HG02885 (cell line): ENCODE measurements around the gene ADAMTS9.

Experiments used
- ATAC-seq: cut with Tn5 transposase; IDR thresholded peaks from one replicate; pipeline ENCODE4 v1.9.1; 2021; ENCODE audit warnings: mild to moderate bottlenecking; ENCODE audit not compliant: unreplicated experiment, poor library complexity

ADAMTS9 gene

GRCh38 chr3:64659617-64659978 lies 28.2 kb downstream of the ADAMTS9 start:
- no peak for ATAC-seq

GRCh38 chr3:64658001-64658400 lies 29.8 kb downstream of the ADAMTS9 start:
- ATAC-seq = no peak

- no peak for ATAC-seq
Observed at GRCh38 chr3:64656544-64656943, 31.3 kb downstream of the ADAMTS9 start.

GRCh38 chr3:64655160-64655559 lies 32.6 kb downstream of the ADAMTS9 start:
- ATAC-seq = no peak

DNA sequence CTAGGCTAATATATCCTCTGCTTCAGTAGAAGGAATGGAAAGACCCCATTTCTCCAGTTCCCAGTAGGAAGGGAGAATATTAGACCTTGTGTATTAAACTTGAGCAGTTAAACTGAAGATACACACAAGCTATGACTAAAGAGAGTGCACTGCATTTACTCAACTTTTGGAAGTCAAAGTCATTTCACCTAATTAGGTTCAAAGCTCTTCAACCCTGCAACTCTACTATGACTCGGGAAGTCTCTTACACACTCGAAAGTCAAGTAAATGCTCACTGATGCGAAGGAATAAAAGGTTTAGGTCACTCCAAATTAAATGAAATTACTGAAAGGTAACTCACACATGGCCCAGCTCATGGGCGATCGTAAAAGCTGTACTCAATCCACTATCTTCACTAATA lies 33.8 kb downstream of the ADAMTS9 start:
- ATAC-seq = no peak

DNA sequence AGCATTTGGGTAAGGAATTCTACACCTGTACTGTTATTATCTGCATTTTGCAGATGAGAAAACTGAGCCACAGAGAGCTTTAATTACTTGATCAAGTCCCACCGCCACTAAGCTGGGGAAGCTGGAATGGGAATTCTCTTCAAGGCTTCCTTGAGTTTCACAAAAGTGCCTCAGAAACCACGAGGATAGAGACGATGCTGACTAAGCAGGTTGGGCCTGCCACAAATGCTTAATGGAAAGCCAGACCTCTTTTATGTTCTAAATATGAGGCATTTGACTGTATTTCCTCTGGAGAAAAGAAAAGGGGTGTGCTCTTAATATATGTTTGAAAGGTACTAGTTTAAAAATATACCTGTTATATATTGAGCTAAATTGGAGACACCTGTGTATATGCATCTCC lies 34.7 kb downstream of the ADAMTS9 start:
- no peak for ATAC-seq

GRCh38 chr3:64651741-64652241 lies 36.0 kb downstream of the ADAMTS9 start:
- no peak for ATAC-seq

- no peak for ATAC-seq
Observed at GRCh38 chr3:64651303-64651702, 36.5 kb downstream of the ADAMTS9 start.

DNA sequence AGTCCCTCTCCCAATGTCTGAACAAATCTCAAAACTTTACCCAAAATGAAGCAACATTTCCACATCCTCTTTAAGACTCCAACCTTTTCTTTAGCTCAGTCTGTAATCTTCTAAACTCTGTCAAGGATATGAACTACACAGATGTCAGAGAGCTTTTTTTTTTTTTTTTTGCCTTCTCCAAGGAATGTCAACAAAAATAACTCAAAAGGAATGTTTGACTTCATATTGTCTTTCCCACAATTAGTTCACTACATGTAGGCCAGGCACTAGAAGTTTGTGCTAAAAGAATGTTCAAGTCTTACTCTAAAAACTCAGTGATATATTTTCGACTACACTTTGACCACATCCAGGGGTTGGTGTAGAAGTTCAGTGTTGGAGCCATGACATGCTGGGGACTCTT lies 37.1 kb downstream of the ADAMTS9 start:
- ATAC-seq = no peak

DNA sequence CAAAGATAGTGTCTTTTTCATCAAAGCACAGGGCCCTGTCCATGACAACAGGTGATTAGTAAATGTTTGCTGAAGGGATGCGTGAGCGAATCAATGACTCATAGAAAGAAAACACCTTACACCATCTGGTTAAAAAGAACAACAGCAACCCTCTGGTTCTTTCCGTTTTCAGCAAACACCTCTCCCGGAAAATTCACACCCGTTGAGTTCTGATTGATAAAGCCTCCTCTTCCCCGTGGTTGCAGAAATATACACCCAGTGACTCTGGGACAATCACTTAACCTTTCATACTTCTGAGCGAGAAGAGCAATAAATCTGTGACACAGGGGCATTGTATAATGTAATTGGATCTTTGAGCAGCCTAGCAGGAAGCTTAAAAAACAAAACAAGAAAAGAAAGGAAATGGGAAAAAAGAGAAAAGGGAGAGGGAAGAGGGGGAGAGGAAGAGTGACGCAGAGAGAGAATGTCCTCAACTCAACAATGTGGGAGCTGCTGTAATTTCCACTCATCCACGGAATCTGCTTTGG lies 37.6 kb downstream of the ADAMTS9 start:
- no peak for ATAC-seq

- no peak for ATAC-seq
Observed at GRCh38 chr3:64648927-64649906, 38.6 kb downstream of the ADAMTS9 start.

- ATAC-seq = no peak
Observed at GRCh38 chr3:64647825-64648224, 40.0 kb downstream of the ADAMTS9 start.

DNA sequence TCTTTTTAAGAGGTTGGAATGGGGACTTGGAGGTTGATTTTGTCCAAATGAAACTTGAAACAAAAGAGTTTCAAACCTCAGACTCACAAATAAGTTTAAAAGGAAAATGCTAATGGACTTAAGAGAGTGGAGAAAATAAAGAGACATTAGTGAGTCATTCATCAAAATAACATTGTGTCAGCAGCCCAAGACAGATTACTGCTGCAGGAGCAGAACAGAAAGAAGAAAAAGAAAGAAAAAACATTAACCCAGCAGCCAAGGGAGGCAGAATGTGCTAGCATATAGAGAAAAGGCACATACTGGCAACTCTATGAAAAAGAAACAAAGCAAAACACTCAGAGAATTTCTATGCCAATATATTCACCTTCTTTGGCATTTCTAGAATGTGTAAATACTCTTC lies 42.6 kb downstream of the ADAMTS9 start:
- no peak for ATAC-seq

DNA sequence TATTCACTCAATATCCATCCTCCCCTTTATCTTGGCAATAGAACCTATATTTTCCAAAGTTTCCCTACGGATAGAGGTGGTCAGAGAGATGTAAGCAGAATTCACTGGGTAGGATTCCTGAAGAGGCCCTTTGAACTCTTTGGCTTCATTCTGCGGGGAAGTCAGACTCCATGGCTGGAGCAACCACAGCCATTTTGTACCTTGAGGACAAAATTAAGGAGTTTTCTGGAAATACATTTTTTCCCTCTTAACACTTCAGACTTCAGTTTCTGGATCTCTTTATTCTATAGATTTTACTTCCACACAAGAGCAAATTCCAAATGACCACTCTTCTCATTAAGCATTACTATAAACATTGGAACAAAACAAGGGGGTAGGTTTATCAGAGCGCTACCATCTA lies 43.3 kb downstream of the ADAMTS9 start:
- ATAC-seq = no peak

DNA sequence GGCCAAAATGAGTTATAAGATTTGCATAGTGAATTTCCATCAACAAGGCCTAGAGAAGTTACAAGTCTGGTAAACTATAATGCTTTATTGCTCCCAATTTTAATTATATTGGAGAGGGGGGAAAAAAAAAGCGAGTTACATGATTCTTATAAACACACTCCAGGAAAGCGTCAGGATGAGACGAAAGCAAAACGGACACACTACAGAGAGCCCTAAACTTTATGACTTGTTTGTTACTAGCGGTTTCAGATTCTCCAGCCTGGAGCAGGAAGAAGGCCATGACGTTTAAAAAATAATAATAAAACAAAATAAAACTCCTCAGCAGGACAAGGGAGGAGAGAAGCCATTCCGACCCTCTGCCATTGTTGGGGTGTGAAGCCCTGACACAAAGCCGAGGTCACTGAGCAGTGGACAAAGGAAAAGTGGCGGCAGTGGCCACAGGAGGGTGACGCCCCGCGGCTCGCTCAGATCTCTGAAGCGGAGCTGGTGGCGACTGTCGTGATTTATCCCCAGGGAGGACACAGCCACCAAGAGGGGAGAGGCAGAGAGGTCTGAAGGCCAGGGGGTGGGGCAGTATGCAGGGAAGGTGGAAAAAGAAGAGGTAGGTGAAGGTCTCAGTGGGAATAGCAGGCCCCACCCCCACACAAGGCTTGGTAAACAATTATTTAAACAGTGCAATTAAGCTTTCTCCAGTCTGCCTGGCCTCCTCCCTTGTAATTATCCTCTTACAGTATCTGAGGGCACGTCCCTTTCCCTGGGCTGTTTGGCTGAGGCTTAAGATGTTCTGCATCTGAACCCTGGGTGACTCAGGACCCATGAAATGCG lies 45.3 kb downstream of the ADAMTS9 start:
- ATAC-seq = no peak

GRCh38 chr3:64638981-64639481 lies 48.8 kb downstream of the ADAMTS9 start:
- ATAC-seq = no peak

DNA sequence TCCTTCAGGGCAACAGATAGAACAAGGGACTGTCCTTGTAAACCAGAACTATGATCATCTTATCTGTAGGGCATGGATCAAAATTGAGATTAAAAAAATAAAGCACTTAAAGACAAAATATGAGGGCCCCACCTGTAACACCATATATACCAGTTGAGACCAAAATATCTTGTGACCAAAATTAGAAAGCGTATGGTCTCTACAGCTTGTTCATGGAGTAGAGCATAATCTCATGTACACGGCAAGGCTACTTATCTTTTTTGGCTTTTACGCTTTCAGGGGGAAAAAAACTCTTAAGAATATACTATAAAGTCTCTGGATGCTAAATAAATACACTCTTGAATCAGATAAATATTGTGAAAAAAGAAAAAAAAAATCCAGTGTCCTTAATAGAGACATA lies 49.3 kb downstream of the ADAMTS9 start:
- ATAC-seq = no peak

DNA sequence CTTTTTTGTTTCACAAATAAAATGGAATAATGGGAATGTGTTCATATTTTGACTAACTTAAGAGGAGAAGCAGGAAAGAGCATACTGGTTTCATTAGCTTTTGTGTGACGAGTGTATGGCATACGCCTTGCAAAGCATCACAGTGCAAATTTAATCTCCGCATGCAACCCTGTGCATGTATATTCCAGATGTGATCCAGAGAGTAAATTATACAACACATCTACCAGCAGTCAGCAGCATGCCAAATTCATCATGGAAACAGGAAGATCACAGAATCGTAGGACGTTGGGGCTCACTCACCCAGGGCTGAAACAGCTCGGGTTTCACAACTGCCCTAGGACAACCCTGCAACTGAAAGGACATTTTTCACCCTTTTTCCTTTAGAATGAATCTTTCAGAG lies 53.4 kb downstream of the ADAMTS9 start:
- ATAC-seq = no peak

- no peak for ATAC-seq
Observed at GRCh38 chr3:64631951-64632350, 55.8 kb downstream of the ADAMTS9 start.

DNA sequence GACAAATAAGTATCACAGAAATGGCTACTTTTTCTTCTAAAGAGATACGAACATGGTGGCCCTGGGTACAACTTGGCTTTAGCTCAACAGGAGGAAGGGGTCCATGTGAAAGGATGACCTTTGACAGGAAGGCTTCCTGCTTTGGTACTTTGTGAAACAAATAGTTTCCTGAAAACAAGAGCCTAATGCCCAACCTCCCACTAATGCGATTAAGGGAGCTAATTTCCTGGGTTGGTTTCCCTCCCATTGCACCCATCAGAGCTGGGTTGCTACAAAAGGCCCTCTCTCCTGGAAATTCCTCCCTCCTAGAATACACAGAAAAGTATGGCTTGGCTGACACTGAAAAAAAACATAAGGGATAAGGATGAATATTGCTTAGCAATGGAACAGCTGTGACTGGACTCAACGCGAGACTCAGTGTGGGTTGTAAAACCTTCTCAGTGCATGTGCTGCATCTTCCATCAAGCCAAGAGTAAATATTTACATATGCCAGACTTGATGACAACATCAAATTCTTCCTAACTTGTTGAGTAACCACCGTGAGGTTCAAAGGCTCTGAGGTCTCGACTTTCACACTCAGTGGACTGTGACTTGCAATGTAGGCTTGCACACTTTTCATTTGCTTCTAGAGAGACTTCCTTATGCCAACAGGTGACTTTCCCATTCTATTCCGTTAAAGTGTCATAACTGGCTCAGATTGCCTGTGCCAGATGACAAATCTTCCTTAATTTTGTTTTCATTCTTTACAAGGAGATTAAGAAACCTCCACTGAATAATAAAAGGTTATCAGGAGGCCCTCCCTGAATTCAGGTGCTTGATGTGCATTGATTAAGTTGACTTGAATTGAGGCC lies 60.1 kb downstream of the ADAMTS9 start:
- ATAC-seq = no peak
